Activated T-helper 1 cell treated with Interleukin-2 at 50 U/mL for 16 hours (primary cell): ENCODE results near the gene PFDN2.
A peak's percentile ranks its signal among the peaks of the same experiment; 100 is the strongest.
"Not testable (repeated sequence)": the region's sequence is repeated elsewhere in the genome, so short reads cannot be mapped to it uniquely, and the experiment has no call there.

ENCODE experiments used
- DNase-seq: peaks from one replicate; pipeline ENCODE4 v3.0.0-alpha.2; 2020; ENCODE audit warnings: low read depth

Gene PFDN2

DNA sequence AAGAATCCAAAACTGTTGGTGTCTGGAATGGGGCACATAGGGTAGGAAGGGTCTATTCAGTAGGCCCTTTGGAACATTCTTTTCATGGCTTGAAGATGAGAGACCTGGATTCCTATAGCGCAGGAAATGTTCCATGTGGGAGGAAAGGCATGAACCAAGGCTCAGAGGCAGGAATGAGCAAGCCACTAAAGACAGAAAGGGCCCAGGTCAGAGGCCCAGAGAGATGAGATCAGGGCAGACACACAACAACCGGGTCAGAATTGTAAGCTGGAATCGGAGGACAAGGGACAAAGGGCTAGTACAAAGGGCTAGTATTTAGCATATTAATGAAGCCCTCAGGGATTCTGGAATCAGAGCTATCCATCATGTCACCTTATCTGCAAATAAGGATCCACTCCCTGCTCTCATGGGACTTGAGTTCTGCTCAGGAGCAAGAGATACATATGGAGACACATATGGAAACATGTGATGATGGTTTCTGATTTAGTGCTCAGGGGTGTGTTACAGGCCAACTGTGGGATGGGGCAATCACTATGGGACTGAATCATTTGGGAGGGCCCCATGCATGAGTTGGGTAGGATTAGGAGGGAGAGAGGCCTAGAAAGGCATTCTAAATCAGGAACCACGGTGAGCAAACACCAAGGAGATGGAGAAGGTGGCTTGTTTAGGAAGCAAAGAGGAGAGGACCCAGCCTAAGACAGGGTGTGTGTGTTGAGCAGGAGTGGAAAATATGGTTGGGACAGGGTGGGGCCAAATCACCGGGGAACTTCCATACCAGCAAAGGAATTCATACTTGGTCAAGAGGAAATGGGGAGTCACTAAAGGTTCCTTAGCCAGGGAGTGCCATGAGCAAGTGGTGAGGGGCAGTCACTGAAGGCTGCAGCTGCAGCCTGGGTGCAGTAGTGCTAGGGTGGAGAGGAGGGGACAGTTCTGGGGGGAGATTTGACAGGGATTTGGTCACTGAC, 37.1 kb downstream of the PFDN2 start:
- no peak for DNase-seq

DNA sequence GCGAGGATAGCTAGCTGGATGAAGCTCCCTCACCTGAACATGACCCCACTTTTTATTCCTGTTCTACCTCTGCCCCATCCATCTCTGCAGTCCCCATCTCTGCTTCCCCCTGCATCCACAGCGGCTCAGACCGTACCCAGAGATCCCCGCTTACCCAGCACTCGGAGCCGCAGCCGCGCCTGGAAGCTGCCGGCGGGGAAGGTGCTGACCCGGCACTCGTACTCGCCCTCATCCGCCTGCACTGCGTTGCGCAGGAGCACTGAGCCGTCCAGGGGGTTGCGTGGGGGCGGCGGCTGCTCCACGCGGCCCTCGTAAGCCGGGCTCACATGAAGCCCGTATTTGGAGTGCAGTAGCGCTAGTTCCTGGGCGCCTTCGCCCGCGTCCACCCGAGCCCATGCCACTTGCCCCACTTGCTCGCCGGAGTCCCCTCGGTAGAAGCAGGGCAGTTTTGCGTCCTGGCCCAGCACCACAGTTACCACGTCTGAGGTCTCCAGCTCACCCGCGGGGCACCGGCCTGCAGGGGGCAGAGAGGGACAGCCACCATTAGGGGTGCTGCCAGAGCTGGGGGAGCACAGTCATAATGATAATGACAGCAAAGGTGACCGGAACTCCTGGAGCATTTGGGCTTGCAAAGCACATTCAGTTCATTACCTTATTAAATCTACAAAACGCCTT, 38.3 kb downstream of the PFDN2 start:
- DNase-seq: no peak

DNA sequence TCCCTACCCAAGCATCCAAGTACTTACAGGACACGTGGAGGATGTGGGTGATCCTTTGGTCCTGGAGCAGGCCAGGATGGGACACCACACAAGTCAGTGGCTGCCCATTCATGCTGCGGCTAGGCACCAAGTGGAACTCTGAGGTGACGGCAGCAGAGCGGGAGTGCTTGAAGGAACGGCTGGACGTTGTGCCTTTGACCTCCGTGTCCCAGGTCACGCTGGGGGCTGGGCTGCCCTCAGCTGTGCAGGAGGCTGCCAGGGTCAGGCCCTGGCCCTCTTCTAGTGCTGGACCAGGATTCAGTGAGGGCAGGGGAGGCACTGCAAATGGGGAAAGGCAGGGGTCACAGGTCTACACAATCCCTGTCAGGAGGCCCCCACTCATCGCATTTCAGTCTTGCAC, 40.4 kb downstream of the PFDN2 start:
- no peak for DNase-seq

DNA sequence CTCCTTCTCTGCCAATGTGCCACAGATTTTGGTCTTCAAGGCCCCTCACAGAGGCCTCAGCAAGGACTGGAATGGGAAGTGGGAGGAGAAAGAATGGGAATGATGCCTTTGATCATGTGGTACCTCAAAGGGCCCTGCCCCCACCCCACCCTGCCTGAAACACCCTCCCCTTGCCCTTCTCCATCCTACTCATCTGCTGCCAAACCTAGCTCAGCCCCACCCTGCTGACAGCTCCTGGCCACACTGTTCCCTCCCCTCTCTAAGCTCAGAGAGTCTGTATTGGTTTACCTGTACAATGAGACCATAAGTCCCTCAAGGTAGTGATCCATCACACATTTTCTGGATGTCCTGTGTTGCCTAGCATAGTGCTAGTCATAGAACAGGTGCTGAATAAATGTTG, 41.4 kb downstream of the PFDN2 start:
- DNase-seq: no peak

DNA sequence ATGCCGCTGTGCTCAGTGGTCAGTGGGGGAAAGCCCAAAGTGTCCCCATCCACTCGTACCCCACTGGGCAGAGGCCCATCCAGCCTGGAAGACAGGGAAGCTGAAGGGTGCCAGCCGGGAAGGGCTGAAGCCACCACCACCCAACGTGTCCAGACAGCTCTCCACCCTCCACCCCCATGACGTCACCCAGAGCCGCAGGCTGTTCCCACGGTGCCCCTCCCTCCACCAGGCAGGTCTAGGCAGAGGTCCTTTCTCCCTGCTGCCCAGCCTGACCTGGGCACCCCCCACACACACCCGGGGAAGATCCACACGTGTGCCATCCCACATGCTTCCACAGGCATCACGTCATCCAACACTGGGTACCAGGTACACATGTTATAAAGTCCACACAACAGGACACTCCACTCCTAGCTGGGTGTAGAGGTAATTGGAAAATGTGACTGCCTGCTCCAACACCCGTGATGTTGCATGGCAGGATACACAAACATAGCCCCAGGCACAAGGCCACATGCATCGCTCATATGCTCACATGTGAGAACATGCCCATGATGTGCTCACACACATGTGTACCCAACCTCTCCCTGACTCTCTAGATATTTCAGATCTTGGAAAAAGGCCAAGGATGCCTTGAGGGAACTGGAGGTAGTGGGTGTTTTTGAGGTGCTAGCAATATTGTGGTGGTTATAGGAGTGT, 43.0 kb downstream of the PFDN2 start:
- DNase-seq: no peak

DNA sequence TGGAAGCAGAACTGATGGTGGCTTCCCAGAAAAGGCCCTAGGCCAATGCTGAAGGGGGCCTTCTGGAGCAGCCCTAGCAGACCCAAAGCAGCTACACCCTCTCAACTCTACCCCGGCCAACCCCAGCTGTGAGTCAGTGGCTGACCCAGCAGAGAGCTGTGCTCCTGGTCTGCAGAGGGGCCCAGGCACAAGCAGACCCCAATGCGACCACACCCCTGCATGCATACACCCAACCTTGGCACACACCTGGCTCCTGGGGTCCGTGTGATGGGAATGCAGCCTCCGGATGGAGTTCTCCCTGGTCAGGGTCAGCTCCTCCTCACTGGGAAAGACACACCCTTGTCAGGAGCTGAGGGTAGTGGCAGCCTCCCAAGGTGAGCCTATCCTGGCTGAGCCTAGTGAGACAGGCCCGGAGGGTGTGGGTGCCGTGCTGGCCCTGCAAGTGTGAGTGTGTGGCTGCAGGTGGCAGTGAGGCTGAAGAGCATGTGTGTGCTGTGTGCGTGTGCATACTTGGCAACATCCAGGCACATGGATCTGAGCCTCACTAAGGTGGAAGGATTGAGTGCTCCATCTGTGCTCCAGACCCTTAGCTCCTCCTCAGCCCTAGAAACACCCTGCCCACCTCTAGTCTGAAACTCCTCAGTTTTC, 44.2 kb downstream of the PFDN2 start:
- no peak for DNase-seq

DNA sequence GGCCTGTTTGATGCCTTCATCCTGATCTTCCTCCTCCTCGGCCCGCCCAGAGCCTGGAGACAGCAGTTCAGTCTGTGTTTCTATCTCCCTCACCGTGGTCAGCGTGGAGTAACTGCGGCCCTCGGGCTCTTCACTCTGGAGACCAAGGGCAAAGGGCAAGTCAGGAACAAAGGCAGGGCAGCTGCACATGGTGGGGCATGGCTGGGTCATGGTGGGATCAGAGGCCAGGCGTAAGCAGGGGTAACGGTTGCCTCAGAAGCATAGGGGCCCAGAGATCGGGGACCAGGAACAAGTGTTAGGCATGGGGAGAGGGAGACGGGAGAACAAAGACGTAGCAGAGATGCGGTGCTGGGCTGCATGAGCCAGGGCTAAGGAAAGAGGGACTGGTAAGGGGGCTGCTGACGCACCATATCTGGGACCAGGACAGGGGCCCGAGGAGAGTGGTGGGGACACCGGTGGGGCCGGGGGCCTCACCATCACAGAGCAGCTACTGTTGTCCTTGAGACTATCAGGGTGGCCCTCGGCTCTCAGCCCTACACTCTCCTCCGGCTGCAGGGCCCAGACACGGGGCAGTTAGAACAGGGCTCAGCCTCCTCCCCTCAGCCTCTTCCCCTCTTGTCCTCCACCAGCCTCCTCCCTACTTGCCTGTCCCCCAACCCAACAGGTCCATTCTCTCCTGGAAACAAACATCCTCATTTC, 44.9 kb downstream of the PFDN2 start:
- DNase-seq: no peak

DNA sequence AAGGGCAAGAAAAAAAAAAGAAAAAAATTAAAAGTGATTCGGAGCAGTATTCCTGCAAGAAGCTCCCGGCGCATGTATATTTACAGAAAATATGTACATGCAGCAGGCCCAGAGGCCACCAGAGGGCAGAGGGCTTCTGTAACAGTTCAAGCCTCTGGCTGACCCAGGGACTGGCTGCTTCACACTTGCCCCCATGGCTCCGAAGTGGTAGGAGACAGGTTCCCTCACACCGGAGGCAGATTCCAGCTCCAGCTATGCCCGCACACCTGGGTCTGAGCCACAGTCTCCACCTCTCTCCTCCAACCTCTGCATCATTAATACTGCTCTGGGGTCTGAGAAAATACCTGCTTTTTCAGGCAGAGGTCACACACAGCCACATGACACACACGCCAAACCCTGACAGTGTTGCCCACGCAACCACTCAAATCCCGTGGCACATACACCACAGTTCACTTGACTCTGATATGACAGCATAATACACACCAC, 45.9 kb downstream of the PFDN2 start:
- DNase-seq: peak; percentile 13

DNA sequence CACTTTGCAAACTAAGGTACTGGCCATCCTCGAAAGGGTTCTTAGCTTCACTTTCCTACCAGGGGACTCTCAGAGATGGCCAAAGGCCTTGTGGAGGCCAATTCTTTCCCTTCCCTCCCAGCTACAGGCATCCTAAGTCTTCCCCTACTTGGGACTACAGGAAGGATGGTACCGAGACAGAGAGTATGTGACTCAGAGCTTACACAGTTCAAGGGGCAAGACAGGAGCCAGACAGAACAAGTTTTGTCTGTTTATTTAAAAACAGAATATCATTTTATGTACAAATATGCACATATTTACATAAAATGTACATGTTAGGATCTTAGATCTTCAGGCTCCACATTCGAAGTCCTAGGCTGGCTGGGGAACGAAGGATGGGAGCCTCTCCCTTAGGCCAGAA, 47.1 kb downstream of the PFDN2 start:
- no peak for DNase-seq

DNA sequence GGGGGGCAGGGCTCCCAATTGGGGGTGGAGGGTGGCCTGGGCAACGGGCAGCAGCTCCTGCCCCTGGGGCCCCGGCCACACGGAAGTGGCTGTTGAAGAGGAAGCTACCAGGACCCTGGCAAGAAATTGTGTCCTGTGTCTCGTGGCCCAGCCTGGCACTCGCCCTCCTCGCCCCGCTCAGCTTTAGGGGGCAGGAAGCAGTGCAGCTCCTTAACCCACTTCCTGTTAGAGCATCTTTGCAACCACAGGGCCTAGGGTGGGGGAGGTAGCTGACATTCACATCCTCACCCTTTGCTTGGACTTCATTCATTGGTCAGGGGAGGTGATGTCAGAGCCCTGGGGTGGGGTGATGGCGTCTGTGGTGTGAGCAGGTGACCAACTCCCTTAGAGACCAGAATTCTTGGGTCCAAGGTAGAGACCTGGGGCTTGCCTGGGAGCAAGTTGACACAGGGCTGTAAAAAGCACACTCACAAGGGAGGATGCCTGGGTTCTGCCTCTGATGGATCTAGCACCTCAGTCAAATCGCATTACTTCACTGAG, 48.0 kb downstream of the PFDN2 start, which contains the start of gene ARHGAP30:
Gene ARHGAP30 (minus strand): TSS at position 161 of the 540 bp plus-strand sequence. CDS start 267 bp downstream, outside the sequence.
- DNase-seq: peak; percentile 76

DNA sequence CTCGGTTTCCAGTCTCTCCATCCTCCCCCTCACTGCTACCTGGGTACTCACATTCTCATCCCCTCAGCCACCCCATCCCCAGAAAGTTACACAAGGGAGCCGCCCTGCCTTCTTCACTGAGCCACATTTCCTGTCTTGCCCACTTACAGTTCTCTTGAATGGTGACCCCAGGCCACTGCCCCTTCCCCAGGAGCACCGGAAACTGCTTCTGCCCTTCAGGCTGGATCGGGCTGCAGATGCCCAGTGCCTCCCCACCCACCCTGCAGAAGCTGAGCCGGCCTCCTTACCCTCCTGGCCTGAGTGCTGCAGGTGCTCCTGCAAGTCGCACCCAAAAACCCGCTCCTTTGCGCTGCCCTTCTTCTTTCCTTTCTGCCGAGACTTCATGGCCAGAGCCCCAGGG, 48.6 kb downstream of the PFDN2 start:
- DNase-seq: no peak

DNA sequence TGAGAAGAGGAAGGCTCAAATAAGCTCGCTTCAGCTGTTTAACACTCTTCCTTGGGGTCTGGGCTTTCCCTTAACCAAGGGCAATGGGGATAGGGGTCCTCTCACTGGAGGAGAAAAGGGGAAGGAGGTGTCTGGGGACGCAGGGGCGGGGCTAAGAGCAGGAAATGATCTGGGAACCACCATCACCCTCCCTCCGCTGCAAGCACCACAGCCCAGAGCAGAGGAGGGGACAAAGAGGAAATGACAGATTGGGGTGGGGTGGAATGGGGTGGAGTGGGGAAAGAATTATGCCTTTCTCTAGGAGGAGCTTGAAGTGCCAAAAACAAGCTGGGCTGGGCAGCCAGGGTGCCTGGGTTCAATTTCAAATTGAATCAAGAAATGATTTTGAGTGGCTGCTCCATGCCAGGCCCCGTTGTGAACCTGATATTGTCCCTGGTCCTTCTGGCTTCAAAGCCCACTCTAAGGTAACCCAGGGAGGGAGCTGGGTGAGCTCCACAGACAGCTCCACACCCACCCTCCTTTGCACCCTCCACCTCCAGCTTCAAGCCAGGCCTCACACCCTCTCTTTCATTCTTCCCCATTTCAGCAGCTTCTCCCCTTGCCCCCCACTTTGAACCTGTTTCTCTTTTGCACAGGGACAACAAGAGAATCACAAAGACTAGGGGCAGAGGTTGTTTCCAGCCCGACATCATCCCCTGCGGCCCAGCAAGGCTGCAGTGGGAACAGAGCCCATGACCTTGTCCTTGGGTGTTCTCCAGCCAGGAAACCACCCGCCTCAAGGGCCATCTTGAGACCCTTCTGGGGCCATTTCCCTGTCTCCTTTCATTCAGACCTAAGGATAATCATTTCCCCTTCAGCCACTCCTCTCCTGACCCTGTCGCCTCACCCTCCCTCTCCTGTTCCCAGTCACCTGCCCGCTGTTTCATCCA, 49.3 kb downstream of the PFDN2 start:
- DNase-seq: peak; percentile 70

DNA sequence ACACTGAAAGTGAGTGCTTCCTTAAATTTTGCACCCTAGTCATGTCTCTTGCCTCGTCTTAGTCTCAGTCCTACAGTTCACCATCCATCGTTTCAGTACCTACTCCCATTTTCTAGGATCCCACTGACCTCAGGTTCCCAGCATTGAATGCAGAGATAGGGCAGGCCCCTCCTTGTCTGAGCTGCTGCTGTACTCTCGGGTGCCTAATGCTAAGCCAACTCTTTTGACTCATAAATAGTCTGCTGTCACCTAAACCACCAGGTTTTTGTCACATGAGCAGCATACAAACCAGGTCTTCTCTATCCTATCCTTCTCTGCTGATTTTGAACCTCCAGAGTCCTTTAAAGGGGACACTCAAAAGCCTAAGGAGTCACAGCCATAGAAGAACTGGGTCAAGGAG, 51.1 kb downstream of the PFDN2 start:
- no peak for DNase-seq

DNA sequence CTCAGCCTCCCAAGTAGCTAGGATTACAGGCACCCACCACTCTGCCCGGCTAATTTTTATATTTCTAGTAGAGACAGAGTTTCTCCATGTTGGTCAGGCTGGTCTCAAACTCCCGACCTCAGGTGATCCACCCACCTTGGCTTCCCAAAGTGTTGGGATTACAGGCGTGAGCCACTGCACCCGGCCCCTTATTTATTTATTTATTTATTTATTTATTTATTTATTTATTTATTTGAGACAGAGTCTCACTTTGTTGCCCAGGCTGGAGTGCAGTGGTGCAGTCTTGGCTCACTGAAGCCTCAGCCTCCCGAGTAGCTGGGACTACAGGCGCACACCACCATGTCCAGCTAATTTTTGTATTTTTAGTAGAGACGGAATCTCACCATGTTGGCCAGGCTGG, 52.2 kb downstream of the PFDN2 start:
- DNase-seq: not testable (repeated sequence)

DNA sequence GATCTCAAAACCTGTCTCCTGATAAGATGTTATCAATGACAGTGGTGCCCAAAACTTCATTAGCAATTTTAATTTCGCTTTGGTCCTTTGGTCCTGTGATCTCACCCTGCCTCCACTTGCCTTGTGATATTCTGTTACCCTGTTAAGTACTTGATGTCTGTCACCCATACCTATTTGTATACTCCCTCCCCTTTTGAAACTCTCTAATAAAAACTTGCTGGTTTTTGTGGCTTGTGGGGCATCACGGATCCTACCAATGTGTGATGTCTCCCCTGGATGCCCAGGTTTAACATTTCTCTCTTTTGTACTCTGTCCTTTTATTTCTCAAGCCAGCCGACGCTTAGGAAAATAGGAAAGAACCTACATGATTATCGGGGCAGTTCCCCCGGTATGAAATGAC, 53.9 kb downstream of the PFDN2 start:
- not testable (repeated sequence) for DNase-seq

DNA sequence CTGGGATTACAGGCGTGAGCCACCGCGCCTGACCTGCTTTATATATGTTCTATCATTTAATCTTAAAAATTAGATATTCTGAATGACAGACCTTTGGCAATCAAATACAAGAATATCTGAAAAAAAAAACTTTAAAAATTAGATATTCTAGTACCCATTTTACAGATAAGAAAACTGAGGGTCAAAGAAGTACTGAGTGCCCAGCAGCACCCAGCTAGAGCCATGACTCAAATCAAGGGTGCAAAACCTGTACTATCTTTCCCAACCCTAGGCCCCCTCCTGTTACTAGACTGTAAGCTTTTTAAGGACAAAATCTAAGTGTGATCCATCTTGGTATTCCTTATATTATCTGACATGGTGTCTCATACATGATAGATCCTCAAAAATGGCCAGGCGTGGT, 56.4 kb downstream of the PFDN2 start:
- no peak for DNase-seq

DNA sequence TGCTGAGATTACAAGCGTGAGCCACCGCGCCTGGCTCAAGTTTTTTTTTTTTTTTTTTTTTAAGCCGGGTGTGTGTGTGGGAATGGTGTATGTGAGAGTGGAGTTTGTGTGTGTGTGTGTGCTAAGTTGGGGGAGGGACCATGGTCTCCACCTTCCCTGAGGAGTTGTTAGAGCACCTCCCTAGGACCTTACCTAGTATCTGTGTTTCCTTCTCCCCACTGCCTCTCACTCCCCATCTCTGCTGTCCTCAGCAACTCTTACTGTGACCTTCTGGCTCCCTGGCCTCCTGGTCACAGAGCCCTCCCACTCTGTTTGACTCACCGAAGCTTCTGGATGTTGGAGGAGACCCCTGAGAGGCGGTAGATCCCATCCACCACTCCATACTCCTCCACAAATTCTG, 58.5 kb downstream of the PFDN2 start:
- no peak for DNase-seq

DNA sequence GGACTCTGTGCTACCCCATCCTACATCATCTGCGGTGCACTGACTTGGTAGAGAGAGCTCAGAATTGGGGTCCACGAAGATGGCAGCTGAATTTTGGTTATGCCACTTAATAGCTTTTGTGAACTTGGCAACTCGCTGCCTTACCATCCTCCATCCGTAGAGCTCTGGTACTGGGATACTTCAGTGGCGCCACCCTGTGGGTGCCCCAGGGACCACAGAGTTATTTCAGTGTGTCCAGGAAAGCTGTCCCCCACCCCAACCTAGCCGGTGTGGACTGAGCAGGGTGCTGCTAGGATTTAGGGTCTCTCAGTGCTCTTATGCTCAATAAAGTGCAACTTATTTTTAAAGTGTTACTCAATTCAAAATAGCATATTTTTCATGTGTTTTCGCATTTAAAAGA, 63.0 kb downstream of the PFDN2 start:
- DNase-seq: no peak

DNA sequence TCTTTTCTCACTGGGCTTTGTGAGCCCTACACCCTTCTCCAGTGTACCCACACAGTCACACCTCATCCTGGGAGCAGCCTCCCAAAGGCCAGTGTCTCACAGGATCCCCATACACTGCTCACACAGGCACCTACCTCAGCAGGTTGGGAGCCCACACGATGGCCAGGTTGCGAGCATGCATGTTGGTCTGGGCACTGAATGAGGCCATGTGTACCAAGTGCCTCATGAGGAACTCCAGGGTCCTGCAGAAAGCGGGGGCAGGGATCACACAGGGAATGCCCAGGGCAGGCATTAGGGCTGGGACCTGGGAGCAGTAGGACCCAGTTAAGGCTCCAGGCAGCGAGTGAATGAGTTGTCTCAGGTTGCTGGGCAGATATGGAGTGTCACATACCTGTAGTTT, 63.6 kb downstream of the PFDN2 start:
- DNase-seq: no peak

DNA sequence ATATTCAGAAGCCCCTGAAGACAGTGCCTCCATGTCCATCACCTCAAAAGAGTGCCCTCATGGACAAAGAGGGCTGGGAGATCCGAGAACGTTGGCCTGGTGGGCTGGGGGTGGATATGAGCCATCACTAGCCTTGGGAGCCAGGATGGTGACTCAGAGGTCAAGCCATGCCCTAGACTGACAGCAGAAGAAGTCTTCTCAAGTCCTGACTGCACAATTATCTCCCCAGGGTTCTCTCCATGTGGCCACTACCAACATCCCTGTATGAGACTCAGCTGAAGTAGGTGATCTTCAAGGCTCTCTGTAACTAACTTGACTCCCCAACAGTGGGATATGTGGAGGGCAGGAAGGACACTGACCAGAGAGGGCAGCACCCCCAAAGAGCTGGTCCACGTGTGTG, 64.9 kb downstream of the PFDN2 start:
- DNase-seq: no peak
